Fibroblast of mammary gland (primary cell): Measurements from ENCODE around the gene CLK4.

Experiments used
- DNase-seq: peaks from one replicate; pipeline ENCODE4 v3.0.0-alpha.2; 2010; ENCODE audit warnings: low read depth
- H3K4me3 ChIP-seq: 2 replicates; pipeline ENCODE4 v1.5.1; 2011; ENCODE audit warnings: low read depth, mild to moderate bottlenecking, low read length, moderate library complexity; ENCODE audit not compliant: control insufficient read depth
- TF ChIP-seq, protein P1 (sequence below): conservative IDR thresholded peaks from 2 replicates; pipeline ENCODE4 v1.5.1; 2011; ENCODE audit warnings: low read depth, low read length, inconsistent platforms; ENCODE audit not compliant: control insufficient read depth, insufficient read depth

Gene CLK4

DNA sequence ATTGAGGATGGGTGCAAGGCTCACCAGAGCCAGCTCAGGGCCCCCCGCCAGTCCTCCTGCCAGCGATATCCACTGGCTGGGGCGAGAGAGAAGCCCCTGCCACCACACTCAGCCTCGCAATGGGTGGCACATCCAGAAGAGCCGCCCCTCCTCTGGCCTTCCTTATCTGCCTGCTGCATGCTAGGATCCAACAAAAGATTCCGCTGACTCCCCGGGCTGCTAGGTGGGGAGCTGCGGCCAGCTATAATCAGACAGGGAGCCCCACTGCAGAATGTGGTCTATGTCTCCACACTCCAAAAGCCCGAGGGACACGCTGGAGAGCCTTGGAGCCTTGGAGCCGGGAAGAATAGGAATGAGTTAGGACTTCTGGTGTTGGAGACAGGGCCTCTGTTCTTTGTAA, 69.4 kb downstream of the CLK4 start:
- TF ChIP-seq, protein P1, sequence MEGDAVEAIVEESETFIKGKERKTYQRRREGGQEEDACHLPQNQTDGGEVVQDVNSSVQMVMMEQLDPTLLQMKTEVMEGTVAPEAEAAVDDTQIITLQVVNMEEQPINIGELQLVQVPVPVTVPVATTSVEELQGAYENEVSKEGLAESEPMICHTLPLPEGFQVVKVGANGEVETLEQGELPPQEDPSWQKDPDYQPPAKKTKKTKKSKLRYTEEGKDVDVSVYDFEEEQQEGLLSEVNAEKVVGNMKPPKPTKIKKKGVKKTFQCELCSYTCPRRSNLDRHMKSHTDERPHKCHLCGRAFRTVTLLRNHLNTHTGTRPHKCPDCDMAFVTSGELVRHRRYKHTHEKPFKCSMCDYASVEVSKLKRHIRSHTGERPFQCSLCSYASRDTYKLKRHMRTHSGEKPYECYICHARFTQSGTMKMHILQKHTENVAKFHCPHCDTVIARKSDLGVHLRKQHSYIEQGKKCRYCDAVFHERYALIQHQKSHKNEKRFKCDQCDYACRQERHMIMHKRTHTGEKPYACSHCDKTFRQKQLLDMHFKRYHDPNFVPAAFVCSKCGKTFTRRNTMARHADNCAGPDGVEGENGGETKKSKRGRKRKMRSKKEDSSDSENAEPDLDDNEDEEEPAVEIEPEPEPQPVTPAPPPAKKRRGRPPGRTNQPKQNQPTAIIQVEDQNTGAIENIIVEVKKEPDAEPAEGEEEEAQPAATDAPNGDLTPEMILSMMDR: no peak
- no peak for DNase-seq

DNA sequence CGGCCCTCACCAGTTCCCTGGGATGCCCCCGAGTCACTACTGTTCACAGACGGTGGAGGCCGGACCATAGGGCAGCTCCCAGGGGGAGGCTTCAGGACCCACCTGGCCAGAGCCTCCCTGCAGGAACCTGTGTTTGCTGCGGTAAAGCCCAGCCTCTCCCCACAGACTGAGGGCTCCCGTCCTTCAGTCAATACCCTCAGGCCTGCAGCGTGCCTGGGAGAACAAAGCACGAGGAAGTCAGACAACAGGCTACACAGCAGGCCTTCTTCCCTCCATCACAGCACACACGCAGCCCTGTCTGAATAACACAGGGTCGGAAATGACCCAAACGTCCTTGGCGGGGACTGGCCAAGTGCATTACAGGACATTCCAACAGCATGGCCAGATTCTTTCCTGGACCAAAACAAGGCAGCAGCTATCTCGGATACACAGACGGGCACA, 71.1 kb downstream of the CLK4 start:
- DNase-seq: no peak
- H3K4me3 ChIP-seq: no peak overlapping the region
- TF ChIP-seq, protein P1: no peak

More for the DNA sequence above, 69.4 kb downstream of the CLK4 start:
- H3K4me3 ChIP-seq: no peak overlapping the region

DNA sequence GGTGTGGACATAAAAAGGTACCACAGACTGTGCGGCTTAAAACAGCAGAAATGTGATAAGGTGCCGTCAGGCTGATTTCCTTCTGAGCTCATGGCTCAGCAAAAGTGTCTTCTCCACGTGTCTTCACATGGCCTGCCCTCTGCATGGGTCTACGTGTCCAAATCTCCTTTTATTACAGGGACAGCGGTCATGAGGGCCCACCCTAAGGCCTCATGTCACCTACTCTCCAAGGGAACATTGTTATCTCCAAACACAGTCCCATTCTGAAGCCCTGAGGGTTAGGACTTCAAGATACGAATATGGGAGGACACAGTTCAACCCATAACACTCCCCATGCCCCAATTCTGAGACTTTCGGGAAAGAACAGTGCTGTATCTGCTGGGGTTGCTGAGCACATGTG, 71.8 kb downstream of the CLK4 start:
- H3K4me3 ChIP-seq: no peak overlapping the region
- TF ChIP-seq, protein P1: no peak
- DNase-seq: no peak

DNA sequence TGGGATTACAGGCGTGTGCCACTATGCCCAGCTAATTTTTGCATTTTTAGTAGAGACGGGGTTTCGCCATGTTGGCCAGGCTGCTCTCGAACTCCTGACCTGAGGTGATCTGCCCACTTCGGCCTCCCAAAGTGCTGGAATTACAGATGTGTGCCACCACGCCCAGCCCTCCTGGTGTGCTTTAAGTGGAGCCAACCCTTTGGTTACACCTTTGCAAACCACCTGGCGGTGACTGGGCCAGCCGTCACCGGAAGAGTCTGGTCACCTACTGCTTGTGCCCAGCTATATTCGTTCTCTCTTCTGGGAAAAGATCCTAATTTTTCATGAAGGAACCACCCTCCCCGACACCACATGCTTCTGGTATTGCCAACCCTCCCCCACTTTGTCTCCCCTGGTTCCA, 72.5 kb downstream of the CLK4 start:
- no peak for DNase-seq
- TF ChIP-seq, protein P1: no peak

DNA sequence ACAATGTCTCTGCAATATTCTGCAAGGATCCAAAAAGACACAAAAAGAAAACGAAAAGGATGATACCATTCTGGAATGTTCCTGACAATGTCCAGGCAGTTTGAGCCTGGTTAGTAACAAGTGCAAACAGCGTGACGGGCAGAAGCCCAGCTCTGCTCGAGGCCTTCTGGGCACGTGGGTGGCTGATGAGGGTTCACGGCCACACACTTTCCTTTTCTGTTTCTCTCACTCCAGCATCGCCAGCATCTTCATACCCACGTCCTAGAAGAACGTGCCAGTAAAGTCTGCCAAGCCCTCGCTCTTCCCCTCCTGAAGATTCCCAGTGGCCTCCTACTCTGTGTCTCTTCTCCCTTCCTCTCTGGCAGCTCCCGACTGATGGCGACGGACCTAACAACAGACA, 73.3 kb downstream of the CLK4 start:
- no peak for DNase-seq
- TF ChIP-seq, protein P1: no peak
- no peak overlapping the region for H3K4me3 ChIP-seq

More for the DNA sequence above, 72.5 kb downstream of the CLK4 start:
- no peak overlapping the region for H3K4me3 ChIP-seq
